HG03159 (cell line): ENCODE data around the gene SPSB1.

Source experiments
- ATAC-seq: cut with Tn5 transposase; IDR thresholded peaks from one replicate; pipeline ENCODE4 v1.9.1; 2021; ENCODE audit warnings: mild to moderate bottlenecking, moderate library complexity; ENCODE audit not compliant: unreplicated experiment

SPSB1 gene

GRCh38 chr1:9340864-9341263 lies 48.2 kb downstream of the SPSB1 start:
- no peak for ATAC-seq

DNA sequence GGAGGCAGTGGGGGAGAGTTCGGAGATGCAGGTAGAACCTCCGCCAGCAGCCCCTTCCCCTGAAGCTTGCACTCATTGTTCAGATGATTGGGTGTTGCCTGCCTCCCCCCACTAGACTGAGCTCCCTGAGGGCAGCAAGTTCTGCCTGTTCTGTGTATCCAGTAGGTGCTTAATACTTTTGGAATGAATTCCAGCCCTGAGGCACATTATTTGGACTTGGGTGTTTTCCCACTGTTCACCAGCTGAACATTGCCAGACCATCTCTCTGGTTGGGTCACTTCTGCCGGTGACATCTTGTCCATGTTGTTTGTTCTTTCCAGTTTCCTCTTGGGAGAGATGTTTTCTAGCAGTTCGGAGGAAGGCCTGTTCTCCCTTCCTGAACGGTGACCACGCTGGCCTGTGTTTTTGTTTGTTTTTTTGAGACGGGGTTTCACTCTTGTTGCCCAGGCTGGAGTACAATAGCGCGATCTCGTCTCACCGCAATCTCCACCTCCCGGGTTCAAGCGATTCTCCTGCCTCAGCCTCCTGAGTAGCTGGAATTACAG lies 48.7 kb downstream of the SPSB1 start:
- no peak for ATAC-seq

DNA sequence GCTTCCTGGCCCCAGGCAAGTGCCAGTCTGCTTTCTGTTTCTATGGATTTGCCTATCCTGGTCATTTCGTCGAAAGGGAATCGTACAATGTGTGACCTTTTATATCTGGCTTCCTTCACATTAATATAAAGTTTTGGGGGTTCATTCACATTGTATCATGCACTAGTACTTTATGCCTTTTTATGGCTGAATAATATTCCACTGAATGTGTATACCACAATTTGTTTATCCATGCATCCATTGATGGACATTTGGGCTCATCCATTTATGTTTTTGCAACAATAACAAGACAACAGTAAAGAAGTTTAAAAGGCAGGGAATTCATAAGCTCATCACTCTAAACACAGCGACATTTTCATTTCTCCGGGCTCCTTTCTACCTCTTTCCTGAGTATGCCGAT lies 50.6 kb downstream of the SPSB1 start:
- no peak for ATAC-seq

DNA sequence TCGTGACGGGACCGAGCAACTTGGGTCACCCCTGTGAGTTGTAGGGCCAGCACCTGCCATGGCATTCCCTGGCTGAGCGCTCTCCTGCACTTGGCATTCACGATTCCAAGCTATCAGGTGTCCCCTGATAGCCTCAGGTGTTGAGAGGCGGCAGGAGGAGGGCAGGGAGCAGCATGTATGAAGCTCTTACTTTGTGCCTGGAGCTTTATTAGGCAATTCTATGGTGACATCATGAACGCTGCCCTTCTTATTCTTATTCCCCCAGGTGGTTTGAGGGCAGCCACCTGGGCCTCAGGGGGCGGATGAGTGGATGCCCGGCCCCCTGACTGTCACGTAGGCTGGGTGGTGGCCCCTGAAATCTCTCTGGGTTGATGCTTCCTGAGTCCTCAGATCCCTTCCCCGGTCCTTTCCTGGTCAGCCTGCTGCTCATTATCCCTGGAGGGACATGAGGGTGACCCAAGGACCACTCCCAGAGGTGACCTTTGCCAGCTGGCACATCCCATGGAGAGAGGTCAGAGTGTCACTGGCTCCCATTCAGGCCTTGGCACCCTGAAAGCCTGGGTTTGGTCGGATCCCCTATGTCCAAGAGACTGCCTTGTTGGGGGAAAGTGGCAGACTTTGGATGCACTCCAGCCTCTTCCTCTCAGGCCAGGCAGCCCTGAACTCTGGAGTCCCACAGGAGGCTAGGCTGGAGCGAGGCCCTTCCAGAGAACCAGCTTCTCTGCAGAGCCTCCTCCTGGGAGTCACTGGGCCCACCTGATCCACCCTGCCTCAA lies 51.9 kb downstream of the SPSB1 start:
- no peak for ATAC-seq

DNA sequence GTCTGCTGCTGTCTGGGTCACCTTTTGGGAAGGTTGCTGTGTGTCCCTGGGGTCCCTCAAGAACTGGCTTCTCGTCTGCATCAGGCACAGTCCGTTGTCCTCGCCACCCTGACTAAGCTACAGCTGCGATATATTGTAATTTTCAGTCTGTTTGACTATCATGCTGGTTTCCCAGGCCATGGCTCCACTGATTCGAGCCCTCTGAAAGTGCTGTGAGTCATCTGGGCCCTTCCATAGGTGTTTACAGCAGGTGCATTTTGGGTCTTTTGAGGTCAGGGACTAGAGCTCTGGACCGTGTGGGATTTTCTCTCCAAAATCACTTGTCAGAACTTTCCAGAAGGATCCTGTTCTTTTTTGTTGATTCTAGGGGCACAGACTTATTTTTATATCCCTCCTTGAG lies 52.8 kb downstream of the SPSB1 start:
- ATAC-seq, result no peak

- ATAC-seq, result no peak
Observed at GRCh38 chr1:9345922-9346321, 53.2 kb downstream of the SPSB1 start.

- no peak for ATAC-seq
Observed at GRCh38 chr1:9346566-9346965, 53.9 kb downstream of the SPSB1 start.

DNA sequence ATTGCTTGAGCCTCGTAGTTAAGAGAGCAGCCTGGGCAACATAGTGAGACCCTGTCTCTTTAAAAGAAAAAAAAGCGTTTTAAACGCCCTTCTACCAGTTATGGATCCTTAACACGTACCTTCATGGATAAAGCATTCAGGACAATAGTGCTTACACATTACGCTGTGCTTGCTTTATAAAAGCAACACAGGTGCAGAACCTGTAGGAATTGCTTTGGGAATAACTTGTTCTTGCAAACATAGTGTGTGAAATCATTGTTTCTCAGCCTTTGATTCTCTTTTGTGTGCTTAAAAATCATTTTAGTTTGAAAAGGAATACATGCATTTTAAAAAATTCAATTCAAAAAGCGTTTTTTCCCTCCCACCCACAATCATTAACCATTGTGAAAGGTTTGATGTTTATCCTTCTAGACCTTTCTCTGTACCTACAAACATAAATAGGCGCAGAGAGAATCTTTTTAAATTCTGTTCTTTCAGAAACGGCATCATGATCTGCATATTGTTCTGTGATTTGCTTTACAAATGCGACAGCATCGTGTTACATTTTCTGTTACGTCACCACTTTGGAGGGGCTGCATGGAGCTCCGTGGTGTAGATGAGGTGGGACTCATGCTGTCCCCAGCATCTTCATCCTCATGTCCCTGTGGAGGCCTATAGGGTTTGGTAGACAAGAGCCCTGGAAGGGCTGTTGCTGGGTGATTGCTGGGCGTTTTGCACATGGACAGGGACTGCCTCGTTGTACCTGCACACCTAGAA lies 54.6 kb downstream of the SPSB1 start:
- ATAC-seq, result no peak

DNA sequence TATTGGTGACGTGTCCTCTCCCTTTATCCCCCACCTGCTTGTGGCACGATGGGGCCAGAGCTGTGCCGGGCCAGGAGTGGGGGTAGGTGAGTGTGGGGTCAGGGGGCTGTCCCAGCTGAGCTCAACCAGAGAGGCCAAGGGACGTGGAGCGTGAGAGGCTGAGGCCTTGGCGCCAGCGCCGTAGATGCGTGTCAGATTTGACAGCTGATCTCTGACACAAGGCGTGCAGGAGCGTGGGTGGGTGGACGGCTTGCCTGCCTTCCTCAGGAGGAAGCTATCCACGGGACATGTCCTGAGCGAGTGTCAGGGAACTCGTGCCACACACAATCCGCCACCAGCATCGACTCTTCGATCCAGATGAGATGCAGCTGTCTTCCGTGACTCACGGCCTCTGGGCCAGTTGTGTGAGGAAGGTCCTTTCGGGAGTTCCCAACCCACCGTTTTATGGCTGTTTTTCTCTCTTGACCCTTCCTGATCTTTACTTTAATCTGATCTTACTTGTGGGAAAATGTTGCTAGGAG lies 56.7 kb downstream of the SPSB1 start:
- no peak for ATAC-seq

DNA sequence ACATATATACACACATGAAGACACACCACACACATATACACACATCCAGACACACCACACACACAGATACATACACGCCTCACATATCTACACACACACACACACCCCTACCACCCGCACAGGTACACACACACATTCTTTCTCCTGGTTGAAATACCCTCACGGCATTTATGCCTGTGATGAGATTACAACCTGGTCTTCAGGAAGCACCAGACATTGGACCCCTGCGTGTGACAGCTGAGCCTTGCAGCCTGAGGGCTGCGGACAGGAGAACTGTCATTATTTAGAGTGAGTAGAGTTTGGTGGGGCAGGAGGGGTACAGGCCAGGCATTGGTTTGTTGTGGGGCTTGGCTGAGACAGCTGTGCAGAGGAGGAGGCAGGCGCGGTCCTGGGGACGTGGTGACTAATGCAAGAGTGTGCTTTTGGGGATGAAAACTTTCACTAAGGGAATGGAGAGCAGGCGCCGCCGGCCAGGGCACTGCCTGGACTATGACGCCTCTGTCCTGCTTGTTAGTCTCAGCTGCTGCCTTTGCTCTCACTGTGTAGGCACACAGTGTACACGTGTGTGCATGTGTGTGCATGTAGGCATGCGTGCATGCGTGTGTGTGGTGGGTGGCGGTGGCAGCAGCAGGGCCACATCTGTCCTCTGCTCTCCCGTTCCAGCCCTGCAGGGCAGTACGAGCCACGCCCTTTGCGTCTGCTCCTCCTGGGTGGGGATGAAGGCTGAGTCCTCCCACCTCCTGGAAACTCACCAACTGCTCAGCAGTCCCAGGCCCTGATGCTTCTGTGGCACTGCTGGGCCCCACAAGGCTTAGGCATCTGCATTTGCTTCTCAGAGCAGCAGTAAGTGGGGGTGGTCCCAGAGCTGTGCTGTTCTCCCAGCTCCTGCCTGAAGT lies 57.6 kb downstream of the SPSB1 start:
- ATAC-seq, result no peak

DNA sequence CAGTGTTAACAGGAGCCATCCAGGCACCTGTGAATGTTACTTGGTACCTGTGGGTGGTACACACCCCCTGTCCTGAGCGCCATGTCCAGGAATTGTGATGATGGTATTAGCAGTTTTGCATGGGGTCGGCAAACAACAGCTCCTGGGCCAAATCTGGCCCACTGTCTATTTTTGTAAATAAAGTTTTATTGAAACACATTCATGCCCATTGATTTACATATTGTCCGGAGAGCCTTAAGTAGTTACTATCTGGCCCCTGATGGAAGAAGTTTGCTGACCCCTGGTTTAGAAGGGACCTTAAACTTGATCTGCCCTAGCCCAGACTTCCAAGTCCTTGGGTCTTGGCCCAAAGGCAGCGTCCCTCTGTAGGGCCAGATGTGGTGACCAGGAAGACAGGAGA lies 58.3 kb downstream of the SPSB1 start:
- ATAC-seq, result no peak

DNA sequence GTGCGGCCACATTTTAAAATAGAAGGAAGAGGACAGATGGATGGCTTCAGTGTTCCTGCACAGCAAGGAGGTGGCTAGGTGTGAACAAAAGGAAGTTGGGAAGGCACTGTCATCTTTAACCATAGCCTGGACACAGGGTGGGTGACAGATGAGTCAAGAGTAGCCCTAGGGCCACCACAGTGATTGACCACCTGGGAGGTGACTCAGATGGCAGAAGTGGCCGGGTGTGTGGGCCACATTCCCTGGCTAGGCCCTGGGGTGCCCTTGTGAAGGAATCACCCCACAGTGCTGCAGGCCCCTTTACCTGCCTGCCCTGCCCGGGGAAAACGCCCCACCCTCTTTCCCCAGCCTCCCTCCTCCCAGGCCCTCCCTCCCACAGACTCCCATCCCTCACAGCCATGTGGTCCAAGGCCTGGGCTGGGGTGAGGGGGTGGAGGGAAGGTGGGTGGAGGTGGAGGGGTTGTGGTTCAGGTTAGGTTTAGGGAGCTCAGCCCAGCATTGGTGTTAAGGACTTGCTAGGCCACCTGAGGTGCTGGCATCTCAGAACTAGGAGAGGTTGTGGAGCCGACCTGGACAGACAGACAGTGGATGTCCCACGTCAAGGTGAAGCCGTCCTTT lies 59.1 kb downstream of the SPSB1 start:
- ATAC-seq, result no peak

DNA sequence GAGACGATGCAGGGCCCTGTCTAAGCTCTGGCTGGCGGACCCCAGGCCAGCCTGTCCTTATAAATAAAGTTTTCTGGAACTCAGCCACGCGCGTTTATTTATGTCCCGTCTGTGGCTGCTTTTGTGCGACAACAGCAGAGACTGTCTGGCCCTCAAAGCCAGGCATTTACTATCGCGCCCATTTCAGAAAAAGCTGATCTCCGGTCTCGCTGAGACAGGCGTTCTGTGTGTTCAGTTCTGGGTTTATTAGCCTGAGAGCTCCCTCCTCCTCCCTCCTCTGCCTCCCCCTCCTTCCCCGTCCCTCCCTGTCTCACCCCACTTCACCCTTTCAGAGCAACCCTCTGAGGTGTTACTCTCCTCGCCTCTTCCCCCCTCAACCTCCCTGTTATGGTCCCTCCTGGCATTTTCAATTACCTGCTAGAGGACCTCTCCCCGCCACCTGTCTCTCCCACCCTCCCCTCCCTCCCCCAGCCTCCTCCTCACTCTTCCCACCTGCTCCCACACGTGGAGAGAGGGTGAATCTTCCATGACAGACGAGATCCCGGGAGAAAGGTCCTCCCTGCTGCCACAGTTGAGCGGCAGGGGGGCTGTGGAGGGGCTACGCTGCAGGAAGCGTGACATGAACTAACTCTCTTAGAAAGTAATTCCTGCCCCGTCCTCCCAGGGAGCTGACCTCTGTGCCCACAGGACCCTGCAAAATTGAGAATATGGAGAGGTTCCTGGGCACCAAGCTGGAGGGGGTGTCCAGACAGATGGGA lies 59.9 kb downstream of the SPSB1 start:
- no peak for ATAC-seq

DNA sequence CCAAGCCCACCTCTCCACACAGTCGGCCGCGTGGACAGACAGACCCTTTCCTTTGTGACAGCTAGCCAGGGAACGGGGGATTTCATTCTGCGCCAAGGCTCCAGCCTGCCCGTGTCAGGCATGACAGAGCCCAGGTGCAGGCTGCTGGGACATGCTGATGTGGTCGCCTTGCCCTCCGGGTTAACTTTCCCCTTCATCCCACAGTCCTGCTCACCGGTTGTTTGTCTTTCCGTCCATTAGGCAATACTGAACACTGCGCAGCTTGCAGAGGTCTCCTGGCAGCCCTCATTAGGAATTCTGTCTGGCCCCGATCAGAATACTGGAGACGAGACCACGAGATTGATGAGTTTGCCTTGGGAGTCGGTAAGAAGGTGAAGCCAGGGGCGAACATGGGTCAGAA lies 62.8 kb downstream of the SPSB1 start:
- ATAC-seq, result no peak

DNA sequence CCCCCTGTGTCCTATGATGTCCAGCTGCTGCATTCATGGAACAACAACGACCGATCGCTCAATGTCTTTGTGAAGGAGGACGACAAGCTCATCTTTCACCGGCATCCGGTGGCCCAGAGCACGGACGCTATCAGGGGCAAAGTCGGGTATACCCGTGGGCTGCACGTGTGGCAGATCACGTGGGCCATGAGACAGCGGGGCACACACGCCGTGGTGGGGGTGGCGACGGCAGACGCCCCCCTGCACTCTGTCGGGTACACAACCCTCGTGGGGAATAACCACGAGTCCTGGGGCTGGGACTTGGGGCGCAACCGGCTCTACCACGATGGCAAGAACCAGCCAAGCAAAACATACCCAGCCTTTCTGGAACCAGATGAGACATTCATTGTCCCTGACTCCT lies 63.3 kb downstream of the SPSB1 start:
- no peak for ATAC-seq

DNA sequence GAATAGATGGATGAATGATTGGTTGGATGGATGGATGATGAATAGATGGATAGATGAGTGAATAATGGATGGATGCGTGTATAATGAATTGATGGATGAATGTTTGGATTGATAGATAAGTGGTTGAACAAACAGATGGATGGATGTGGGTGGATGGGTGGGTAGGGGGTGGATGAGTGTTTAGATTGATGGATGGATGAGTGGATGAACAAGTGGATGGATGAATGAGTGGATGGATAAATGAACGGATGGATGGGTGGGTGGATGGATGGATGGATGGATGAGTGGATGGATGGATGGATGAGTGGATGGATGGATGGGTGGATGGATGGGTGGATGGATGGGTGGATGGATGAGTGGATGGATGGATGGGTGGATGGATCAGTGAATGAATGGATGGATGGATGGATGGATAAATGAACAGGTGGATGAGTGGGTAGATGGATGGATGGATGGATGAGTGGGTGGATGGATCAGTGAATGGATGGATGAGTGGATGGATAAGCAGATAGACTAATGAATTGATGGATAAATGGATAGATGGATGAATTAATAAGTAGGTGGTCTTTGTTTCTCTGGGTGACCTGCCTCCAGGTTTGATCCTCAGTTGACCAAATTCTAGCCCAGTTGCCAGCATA lies 64.3 kb downstream of the SPSB1 start:
- ATAC-seq, result no peak

- ATAC-seq, result no peak
Observed at GRCh38 chr1:9357958-9358357, 65.3 kb downstream of the SPSB1 start.

DNA sequence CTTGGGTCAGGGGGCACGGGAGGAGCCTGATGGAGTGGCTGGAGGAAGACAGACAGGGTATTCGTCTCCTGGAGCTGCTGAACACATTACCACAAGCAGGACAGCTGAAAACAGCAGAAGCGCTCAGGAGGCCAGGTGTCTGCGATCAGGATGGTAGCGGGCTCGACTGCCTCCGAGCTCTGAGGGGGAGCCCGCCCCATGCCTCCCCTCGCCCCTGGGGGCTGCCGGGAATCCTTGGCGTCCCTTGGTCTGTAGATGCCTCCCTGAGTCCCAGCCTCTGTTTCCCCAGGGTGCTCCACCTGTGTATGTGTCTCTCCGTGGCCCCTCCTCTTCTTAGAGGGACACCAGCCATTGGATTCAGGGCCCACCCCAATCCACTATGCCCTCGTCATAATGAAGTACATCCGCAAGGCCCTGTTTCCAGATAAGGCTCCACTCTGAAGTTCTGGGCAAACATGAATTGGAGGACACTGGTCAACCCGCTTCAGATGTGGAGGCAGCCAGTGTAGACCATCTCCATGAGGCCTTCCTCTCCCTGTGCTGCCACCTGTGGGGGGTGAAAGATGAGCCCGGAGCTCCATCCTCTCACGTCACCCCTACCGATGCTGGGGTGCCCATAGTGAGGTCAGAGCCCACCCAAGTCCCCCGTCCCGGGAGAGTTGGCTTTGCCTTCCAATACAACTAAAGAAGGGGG lies 67.8 kb downstream of the SPSB1 start:
- ATAC-seq, result no peak
